Fibroblast of lung (primary cell): ENCODE results near the gene FAM151B. TPM values are rescaled to one million over a fixed set of nuclear protein-coding genes. Genes with fewer than 3 reads are reported as not detected.
A peak's percentile ranks its signal among the peaks of the same experiment; 100 is the strongest.

Experiments
- DNase-seq, 2 donors: peaks; one replicate each; pipeline versions ENCODE4 v3.0.0 to v3.0.0-alpha.2; 2010; ENCODE audit warnings: low read depth in 2 of 2
- H2AFZ ChIP-seq: 2 replicates; pipeline ENCODE4 v1.5.1; 2012; ENCODE audit warnings: low read length, control low read depth, inconsistent platforms
- H3K27ac ChIP-seq: 2 replicates; pipeline ENCODE4 v1.5.1; 2011; ENCODE audit warnings: low read length, control low read depth; ENCODE audit not compliant: insufficient read depth
- H3K27me3 ChIP-seq: 2 replicates; pipeline ENCODE4 v1.5.1; 2011; ENCODE audit warnings: mild to moderate bottlenecking, low read length; ENCODE audit not compliant: control insufficient read depth, insufficient read depth
- H3K36me3 ChIP-seq: 2 replicates; pipeline ENCODE4 v1.5.1; 2011; ENCODE audit warnings: low read length; ENCODE audit not compliant: control insufficient read depth, insufficient read depth
- H3K4me1 ChIP-seq: 2 replicates; pipeline ENCODE4 v1.5.1; 2011; ENCODE audit warnings: low read length; ENCODE audit not compliant: control insufficient read depth, insufficient read depth; ENCODE audit errors: extremely low read depth
- H3K4me2 ChIP-seq: 2 replicates; pipeline ENCODE4 v1.5.1; 2011; ENCODE audit warnings: low read length, control low read depth; ENCODE audit not compliant: insufficient read depth; ENCODE audit errors: extremely low read depth
- H3K4me3 ChIP-seq, 4 experiments: fragments of 200-600 bp in 1 of 4; sonication (generic) in 1 of 4; replicated peaks in 1 of 4; 2 replicates each; pipeline ENCODE4 v1.5.1; 2011 to 2016; ENCODE audit warnings: low read length in 4 of 4, low read depth in 3 of 4, mild to moderate bottlenecking in 3 of 4, control low read depth in 2 of 4, inconsistent platforms in 1 of 4, mixed read lengths in 1 of 4; ENCODE audit not compliant: insufficient read depth in 1 of 4; ENCODE audit errors: control extremely low read depth in 1 of 4
- H3K79me2 ChIP-seq: 2 replicates; pipeline ENCODE4 v1.5.1; 2012; ENCODE audit warnings: mild to moderate bottlenecking, low read length, inconsistent platforms; ENCODE audit not compliant: control insufficient read depth, insufficient read depth
- H3K9ac ChIP-seq: 2 replicates; pipeline ENCODE4 v1.5.1; 2011; ENCODE audit warnings: mild to moderate bottlenecking, low read length, control low read depth; ENCODE audit not compliant: insufficient read depth
- H3K9me3 ChIP-seq: 2 replicates; pipeline ENCODE4 v1.5.1; 2012; ENCODE audit warnings: low read depth, low read length; ENCODE audit not compliant: control insufficient read depth, insufficient read depth
- H4K20me1 ChIP-seq: 2 replicates; pipeline ENCODE4 v1.5.1; 2011; ENCODE audit warnings: low read length; ENCODE audit not compliant: control insufficient read depth, insufficient read depth; ENCODE audit errors: extremely low read depth
- EZH2 ChIP-seq: IDR thresholded peaks from 2 replicates; pipeline ENCODE4 v1.5.1; 2012; ENCODE audit warnings: low read length, control low read depth, mild to moderate bottlenecking; ENCODE audit errors: missing control alignments
- polyA plus RNA-seq, 2 donors: library from polyadenylated mRNA; depleted of rRNA in 1 of 2; stranded (reverse) in 1 of 2; unstranded in 1 of 2; fragments of >200 nt; gene quantifications; 2 replicates each; pipeline ENCODE4 v1.2.1, GENCODE V29; 2011 to 2012; ENCODE audit warnings: missing spikeins in 1 of 2
- total RNA-seq: library from RNA; depleted of rRNA; stranded (reverse); fragments of >200 nt; gene quantifications from 2 replicates; pipeline ENCODE4 v1.2.1, GENCODE V29; 2014
- TF ChIP-seq, protein P1 (sequence below), 2 donors: IDR thresholded peaks in 1 of 2; conservative IDR thresholded peaks in 1 of 2; 1 replicate in 1 of 2; 2 replicates in 1 of 2; pipeline ENCODE4 v1.5.1; 2011 to 2012; ENCODE audit warnings: low read length in 2 of 2, control low read depth in 1 of 2, inconsistent platforms in 1 of 2, low read depth in 1 of 2, mild to moderate bottlenecking in 1 of 2

Gene FAM151B
- total and polyA plus RNA-seq, 2 donors (not counting 1 experiment from before 2014, with no cell fraction given): 4.8 to 4.9 TPM

DNA sequence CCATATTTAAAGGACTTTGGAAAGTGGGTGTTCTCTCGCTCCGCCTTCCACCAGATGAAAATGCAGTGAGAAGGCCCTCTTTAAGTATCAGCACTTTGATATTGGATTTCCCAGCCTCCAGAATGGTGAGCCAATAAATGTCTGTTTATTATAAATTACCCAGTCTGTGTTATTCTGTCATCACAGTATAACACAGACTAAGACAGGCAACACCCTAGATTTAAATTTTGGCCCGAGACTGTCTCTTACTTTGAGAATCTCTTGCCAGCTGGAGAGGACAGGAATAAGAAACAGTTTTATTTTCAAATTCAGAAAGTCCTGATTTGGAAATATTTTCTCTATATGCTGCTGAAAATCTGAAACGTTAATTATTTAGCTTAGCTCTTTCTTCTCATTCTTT lies 21.5 kb downstream of the FAM151B start:
- DNase-seq: no peak
- no peak overlapping the region for H3K4me2 ChIP-seq
- no peaks in the 10 kb centered on the region for H3K4me1 ChIP-seq
- no peak overlapping the region for H3K9ac ChIP-seq
- TF ChIP-seq, protein P1, sequence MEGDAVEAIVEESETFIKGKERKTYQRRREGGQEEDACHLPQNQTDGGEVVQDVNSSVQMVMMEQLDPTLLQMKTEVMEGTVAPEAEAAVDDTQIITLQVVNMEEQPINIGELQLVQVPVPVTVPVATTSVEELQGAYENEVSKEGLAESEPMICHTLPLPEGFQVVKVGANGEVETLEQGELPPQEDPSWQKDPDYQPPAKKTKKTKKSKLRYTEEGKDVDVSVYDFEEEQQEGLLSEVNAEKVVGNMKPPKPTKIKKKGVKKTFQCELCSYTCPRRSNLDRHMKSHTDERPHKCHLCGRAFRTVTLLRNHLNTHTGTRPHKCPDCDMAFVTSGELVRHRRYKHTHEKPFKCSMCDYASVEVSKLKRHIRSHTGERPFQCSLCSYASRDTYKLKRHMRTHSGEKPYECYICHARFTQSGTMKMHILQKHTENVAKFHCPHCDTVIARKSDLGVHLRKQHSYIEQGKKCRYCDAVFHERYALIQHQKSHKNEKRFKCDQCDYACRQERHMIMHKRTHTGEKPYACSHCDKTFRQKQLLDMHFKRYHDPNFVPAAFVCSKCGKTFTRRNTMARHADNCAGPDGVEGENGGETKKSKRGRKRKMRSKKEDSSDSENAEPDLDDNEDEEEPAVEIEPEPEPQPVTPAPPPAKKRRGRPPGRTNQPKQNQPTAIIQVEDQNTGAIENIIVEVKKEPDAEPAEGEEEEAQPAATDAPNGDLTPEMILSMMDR (conservative IDR thresholded peaks at IDR 0.05 in 1 of 2, IDR thresholded peaks at IDR 0.05 in 1 of 2; ENCODE audit: low read depth in 1 of 2, low read length in 2 of 2): no peak
- no peak for TF ChIP-seq EZH2
- no peak overlapping the region for H3K4me3 ChIP-seq
- H3K79me2 ChIP-seq: no peaks in the 10 kb centered on the region
- H3K27me3 ChIP-seq: no peaks in the 10 kb centered on the region
- H3K27ac ChIP-seq: no peak overlapping the region
- no peaks in the 10 kb centered on the region for H4K20me1 ChIP-seq
- no peaks in the 10 kb centered on the region for H3K36me3 ChIP-seq
- no peaks in the 10 kb centered on the region for H3K9me3 ChIP-seq
- H2AFZ ChIP-seq: no peak overlapping the region

DNA sequence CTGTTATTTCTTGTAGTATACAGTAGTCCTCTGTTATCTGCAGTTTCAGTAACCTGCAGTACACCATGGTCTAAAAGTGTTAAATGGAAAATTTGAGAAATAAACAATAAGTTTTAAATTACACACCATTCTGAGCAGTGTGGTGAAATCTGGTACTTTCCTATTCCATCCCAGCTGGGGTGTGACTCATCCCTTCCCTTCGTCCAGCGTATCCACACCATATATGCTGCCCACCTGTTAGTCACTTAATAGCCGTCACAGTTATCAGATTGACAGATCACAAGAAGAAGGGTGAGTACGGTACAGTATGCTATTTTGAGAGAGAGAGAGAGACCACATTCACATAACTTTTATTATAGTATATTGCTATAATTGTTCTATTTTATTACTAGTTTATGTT lies 28.9 kb downstream of the FAM151B start:
- Histone ChIP-seq H4K20me1 (no peaks in the 10 kb centered on the region), H3K36me3 (no peaks in the 10 kb centered on the region), H2AFZ (no peak overlapping the region), H3K27me3 (no peaks in the 10 kb centered on the region), H3K9ac (no peak overlapping the region), H3K4me2 (no peak overlapping the region), H3K4me1 (no peaks in the 10 kb centered on the region), H3K4me3 (no peak overlapping the region), H3K79me2 (no peaks in the 10 kb centered on the region), H3K27ac (no peak overlapping the region), H3K9me3 (no peaks in the 10 kb centered on the region)
- TF ChIP-seq EZH2: no peak
- TF ChIP-seq, protein P1 (conservative IDR thresholded peaks at IDR 0.05 in 1 of 2, IDR thresholded peaks at IDR 0.05 in 1 of 2; ENCODE audit: low read depth in 1 of 2, low read length in 2 of 2): no peak
- DNase-seq: peak; percentile 57 to 91

DNA sequence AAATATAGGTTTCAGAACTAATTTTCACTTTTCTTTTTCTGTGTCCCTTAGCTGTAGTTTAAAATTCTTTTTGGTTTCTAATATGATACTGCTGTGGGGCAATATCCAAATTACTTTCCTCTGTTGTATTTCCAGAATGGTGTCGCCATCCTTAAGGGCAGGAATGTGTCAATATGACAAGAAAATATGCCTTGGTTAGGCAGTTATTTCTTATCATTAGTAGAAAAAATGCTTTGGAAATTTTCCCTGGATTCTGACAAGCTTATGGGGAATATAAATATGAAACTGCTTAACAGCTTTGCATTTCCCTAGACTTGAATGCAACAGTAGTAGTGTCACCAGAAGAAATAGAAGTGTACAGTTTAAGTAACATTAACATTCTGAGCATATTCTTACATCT lies 52.8 kb downstream of the FAM151B start:
- H3K9me3 ChIP-seq: no peaks in the 10 kb centered on the region
- no peaks in the 10 kb centered on the region for H4K20me1 ChIP-seq
- DNase-seq: peak in 1 of 2 donors; percentile 17
- no peak overlapping the region for H3K9ac ChIP-seq
- no peak overlapping the region for H3K4me3 ChIP-seq
- TF ChIP-seq, protein P1 (conservative IDR thresholded peaks at IDR 0.05 in 1 of 2, IDR thresholded peaks at IDR 0.05 in 1 of 2; ENCODE audit: low read depth in 1 of 2, low read length in 2 of 2): no peak
- H3K36me3 ChIP-seq: no peaks in the 10 kb centered on the region
- no peaks in the 10 kb centered on the region for H3K4me1 ChIP-seq
- no peak overlapping the region for H3K27ac ChIP-seq
- H3K79me2 ChIP-seq: no peaks in the 10 kb centered on the region
- no peak overlapping the region for H3K4me2 ChIP-seq
- H2AFZ ChIP-seq: no peak overlapping the region
- H3K27me3 ChIP-seq: no peaks in the 10 kb centered on the region
